GM21737 (cell line): ENCODE measurements around the gene LTBP1.
"Not testable (repeated sequence)": the region's sequence is repeated elsewhere in the genome, so short reads cannot be mapped to it uniquely, and the experiment has no call there.

ENCODE experiments used
- ATAC-seq: cut with Tn5 transposase; IDR thresholded peaks from one replicate; pipeline ENCODE4 v1.9.1; 2021; ENCODE audit warnings: mild to moderate bottlenecking, moderate library complexity; ENCODE audit not compliant: unreplicated experiment

LTBP1 gene

DNA sequence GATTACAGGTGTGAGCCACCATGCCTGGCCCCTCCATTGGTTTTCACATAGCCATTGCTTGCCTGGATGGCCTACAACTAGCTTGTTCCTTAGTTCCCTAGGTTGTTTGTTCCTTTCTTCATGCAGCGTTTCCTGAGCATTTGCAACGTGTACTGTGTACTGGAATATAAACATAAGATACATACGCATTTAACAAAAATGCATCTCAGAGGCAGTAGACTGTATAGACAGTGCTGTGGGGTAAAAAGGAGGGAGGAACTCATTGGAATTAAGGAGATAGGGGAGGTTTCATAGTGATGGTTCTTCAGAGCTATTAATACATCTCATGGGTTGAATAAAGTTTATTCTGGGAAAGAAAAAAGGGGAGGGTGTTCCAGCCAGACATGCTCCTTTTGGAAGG lies 269.2 kb downstream of the LTBP1 start:
- no peak for ATAC-seq

DNA sequence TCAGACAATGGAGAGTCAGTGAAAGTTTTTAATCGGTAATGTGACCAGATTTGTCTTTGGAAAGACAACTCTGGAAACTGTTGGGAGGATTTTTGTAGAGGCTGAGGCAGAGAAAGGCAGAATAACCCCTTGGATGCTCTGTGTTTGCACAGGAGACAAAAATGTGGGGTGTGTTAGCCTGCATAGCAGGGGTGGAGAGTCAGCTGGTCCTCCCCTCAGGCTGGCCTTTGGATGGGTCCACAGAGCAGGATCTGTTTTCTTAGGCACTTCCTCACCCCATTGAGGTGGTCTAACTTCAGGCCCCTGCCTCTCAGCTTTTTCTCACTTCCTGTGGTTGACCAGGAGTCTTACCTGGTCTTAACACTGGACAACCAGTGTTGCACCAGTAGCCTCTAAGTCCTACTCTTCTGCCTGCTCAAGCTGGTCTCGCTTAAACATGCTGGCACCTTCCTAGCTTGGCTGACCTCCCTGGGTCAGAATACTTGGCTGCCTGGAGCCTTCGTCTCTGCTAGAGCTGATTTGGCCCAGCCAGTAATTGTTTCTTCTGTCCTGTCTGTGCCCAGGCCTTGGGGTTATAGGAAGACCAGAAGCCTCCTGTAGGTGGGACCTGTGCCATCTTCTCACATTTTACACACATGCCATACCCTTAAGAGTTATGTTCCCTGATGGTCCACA lies 269.9 kb downstream of the LTBP1 start:
- ATAC-seq = no peak

DNA sequence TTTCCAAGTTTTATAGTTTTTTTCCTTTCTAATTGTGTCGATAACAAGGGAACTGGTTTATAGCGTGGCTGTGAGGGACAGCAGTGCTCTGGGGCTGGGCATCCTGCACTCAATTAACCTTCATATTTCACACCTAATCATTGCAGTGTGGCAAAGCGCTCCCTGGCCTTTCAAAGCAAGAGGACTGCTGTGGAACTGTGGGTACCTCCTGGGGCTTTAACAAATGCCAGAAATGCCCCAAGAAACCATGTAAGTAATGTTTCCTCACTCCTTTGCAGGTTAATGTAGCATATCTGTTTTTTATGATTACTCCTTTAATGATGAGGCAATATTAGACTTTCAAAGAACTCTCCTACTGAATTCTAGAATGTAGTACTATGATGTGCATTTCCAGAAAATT lies 270.7 kb downstream of the LTBP1 start:
- ATAC-seq = no peak

GRCh38 chr2:33219114-33219513 lies 272.4 kb downstream of the LTBP1 start:
- no peak for ATAC-seq

DNA sequence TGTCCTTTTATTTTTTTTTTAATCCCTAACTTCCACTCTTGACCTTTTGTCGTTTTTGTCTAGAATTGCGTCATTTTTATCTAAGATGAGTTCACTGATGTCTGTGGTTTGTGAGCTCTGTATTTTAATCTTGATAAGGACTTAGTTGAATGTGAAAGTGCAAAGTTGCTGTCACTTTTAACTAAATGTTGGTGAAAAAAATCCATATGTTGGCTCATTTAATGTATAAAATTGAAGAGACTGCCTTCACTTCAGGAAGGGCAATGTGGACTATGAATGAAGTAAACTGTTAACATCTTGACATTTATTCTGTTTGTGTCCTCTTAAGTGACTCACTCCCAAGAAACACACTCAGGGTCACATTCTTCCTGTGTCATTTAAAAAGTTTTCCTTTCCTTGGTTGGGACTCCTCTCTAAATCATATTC lies 273.1 kb downstream of the LTBP1 start:
- ATAC-seq = no peak

- no peak for ATAC-seq
Measured at GRCh38 chr2:33220533-33220932, 273.8 kb downstream of the LTBP1 start.

GRCh38 chr2:33221046-33221784 lies 274.5 kb downstream of the LTBP1 start:
- ATAC-seq = no peak

DNA sequence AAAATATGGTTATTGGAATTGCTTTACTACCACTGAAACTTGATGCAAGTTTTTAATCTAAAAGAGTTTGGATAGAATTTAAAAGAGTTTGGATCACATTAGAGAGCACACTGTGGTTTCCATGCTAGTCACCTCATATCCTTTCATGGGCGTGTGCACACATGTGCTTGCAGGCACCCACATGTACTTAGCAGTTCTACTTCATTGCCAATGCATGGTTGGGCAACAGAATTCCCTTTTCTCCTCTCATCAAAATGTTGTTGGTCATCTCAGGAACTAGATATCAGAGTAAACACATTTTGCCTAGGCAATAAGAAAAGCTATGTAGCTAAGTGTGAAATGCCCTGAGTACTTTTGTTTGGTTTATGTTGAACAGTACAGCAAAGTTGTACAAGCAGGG lies 275.6 kb downstream of the LTBP1 start:
- no peak for ATAC-seq

DNA sequence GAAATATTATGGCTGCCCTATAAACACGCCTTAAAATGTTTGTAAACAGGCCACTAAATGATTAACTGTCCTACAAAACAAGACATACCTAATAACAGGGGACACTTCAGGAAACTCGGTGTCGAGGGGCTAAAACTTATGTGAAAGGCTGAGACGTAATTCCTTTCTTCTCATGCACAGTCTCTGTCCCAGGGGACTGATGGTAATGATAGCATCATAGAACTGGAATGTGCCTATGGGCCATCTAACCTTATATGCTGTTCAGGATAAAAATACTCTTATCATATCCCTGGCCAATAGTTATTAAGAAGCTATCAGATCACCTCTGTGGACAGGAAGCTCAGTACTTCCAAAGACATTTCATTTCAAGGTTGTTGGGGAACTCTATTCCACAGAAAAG lies 277.1 kb downstream of the LTBP1 start:
- ATAC-seq = no peak

- no peak for ATAC-seq
Measured at GRCh38 chr2:33225350-33225749, 278.6 kb downstream of the LTBP1 start.

GRCh38 chr2:33226546-33226945 lies 279.8 kb downstream of the LTBP1 start:
- ATAC-seq = no peak

GRCh38 chr2:33229646-33230045 lies 282.9 kb downstream of the LTBP1 start:
- ATAC-seq = no peak

DNA sequence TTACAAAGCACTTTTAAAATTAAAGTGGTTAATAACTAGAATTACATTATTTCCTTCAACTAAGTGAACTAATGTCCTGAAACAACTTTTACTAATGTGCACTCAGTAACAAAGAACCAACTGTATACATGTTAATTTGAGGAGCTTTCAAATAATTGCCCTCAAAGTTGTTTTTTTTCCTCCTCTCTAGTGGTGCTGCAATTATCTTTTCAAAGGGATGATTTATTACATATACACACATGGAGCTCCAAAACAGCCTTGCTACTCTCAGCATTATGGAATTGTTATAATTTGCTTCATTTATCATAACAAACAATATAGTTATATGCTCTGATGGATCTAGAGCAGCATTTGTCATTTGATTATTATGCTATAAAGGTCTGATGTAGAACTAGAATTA lies 283.4 kb downstream of the LTBP1 start:
- no peak for ATAC-seq

- ATAC-seq = no peak
Measured at GRCh38 chr2:33230842-33231241, 284.1 kb downstream of the LTBP1 start.

- not testable (repeated sequence) for ATAC-seq
Measured at GRCh38 chr2:33235559-33235958, 288.8 kb downstream of the LTBP1 start.

DNA sequence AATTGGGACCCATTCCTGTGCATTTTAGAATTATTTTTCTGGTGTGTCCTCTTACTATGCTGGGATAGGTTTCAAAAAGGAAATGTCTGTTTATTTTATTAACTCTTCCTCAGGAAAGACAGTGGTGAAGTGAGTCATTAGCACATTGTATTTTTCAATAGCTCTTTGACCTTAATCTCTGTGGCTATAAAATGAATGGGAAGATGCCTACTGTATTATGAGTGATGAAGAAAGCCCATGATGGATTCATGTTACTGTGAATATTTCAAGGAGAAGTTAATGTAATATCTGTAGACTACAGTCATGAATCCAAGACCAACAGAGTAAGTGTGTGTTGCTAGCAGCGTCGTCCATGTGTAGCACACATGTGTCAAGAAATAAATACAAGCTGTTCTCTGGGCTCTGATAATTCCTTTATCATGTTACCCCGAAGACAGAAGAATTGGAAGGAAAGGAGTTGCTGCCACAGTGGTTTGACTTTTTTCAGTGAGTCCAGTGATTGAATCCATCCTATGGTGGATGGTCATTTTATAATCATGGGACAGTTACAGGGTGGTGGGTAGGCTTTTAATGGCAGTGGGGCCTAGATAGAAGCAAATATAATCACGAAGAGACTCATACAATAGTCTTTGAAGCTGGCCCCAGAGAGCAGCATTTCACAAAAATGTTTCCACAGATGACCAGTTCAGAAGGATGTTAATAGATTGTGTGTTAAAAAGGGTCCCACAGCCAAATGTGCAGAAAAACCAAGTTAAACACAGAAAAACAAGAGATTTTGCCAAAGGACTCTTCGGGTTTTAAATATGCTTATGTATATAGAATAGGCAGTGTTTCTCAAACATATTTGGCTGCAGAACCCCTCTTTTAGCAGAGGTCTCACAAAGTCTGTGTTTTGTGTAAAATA lies 290.0 kb downstream of the LTBP1 start:
- ATAC-seq = no peak

- ATAC-seq = no peak
Measured at GRCh38 chr2:33238111-33238510, 291.4 kb downstream of the LTBP1 start.

DNA sequence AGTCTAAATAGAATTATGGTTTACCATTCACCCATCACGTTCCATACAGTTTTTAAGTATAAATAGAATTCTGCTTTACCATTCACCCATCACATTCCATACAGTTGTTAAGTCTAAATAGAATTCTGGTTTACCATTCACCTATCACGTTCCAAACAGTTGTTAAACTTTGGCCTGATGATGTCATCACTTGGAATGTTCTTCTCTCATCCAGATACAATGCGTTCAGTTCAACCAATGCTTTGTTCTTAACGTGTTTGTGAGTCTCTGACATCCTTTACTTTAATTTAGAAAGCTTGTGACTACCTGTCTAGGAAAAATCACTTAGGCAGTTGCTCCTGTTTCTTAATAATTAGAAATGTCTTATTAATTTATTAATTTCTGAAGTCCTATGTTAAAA lies 293.4 kb downstream of the LTBP1 start:
- no peak for ATAC-seq

GRCh38 chr2:33241072-33241471 lies 294.3 kb downstream of the LTBP1 start:
- ATAC-seq = no peak

DNA sequence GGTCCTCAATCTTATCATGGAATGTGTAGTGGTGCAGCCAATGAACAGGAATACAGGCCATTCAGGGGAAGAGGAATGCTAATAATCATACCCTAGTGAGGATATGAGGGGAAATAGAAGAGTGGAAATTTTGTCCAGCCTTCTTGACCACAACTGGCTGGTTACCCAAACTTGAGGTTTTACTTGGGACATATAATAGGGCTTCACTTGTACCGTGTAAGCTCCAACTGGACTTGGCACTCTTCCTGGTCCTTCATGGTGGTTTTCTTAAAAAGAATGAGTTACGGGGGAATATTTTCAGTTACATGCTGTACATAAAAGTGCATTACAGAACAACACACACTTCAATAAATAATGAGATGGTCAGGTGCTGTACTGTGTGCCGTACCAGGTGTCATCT lies 294.8 kb downstream of the LTBP1 start:
- ATAC-seq = no peak

GRCh38 chr2:33242845-33243244 lies 296.1 kb downstream of the LTBP1 start:
- no peak for ATAC-seq

GRCh38 chr2:33246432-33246831 lies 299.7 kb downstream of the LTBP1 start:
- ATAC-seq = no peak
